Mesenchymal stem cell (in vitro differentiated cells and primary cell): Measurements from ENCODE around the gene TDRD9.

Source experiments
- DNase-seq: peaks from one replicate; pipeline ENCODE4 v3.0.0-alpha.2; 2013
- H2AFZ ChIP-seq: one replicate; pipeline ENCODE4 v1.6.1; 2013; ENCODE audit warnings: low read depth, mild to moderate bottlenecking, control low read depth, inconsistent platforms, low read length, moderate library complexity
- H2AK5ac ChIP-seq: 2 replicates; pipeline ENCODE4 v1.6.1; 2013; ENCODE audit warnings: low read length, moderate library complexity, mild to moderate bottlenecking, inconsistent platforms; ENCODE audit not compliant: severe bottlenecking
- H2BK120ac ChIP-seq: one replicate; pipeline ENCODE4 v1.6.1; 2013; ENCODE audit warnings: low read depth, mild to moderate bottlenecking, inconsistent platforms, low read length, moderate library complexity
- H2BK12ac ChIP-seq, 2 experiments: one replicate each; pipeline ENCODE4 v1.6.1; 2013; ENCODE audit warnings: inconsistent platforms in 2 of 2, low read length in 2 of 2, mild to moderate bottlenecking in 2 of 2, moderate library complexity in 2 of 2, control low read depth in 1 of 2
- H2BK15ac ChIP-seq: one replicate; pipeline ENCODE4 v1.6.1; 2013; ENCODE audit warnings: mild to moderate bottlenecking, low read depth, inconsistent platforms; ENCODE audit not compliant: poor library complexity, severe bottlenecking
- H2BK5ac ChIP-seq: 2 replicates; pipeline ENCODE4 v1.6.1; 2013; ENCODE audit warnings: low read depth, mild to moderate bottlenecking, low read length, control low read depth, inconsistent platforms; ENCODE audit not compliant: poor library complexity, severe bottlenecking
- H3K14ac ChIP-seq, 2 experiments: one replicate each; pipeline ENCODE4 v1.6.1; 2013; ENCODE audit warnings: inconsistent platforms in 2 of 2, low read length in 2 of 2, control low read depth in 1 of 2, mild to moderate bottlenecking in 1 of 2, moderate library complexity in 1 of 2
- H3K18ac ChIP-seq, 2 experiments: one replicate each; pipeline ENCODE4 v1.6.1; 2013; ENCODE audit warnings: inconsistent platforms in 2 of 2, low read length in 2 of 2, control low read depth in 1 of 2, low read depth in 1 of 2, mild to moderate bottlenecking in 1 of 2
- H3K23ac ChIP-seq, 2 experiments: one replicate each; pipeline ENCODE4 v1.6.1; 2013; ENCODE audit warnings: inconsistent platforms in 2 of 2, low read length in 2 of 2, mild to moderate bottlenecking in 2 of 2, moderate library complexity in 2 of 2, control low read depth in 1 of 2
- H3K27ac ChIP-seq: 2 replicates; pipeline ENCODE4 v1.5.1; 2013; ENCODE audit warnings: mild to moderate bottlenecking, moderate library complexity, low read length, control low read depth, inconsistent platforms; ENCODE audit not compliant: poor library complexity, severe bottlenecking
- H3K27me3 ChIP-seq, 2 experiments: 2 replicates each; pipeline versions ENCODE4 v1.6.1 to v1.7.0; 2013; ENCODE audit warnings: low read length in 2 of 2, mild to moderate bottlenecking in 2 of 2, moderate library complexity in 2 of 2, control low read depth in 1 of 2, inconsistent platforms in 1 of 2; ENCODE audit not compliant: control insufficient read depth in 1 of 2, insufficient read depth in 1 of 2
- H3K36me3 ChIP-seq, 2 experiments: 2 replicates each; pipeline versions ENCODE4 v1.6.1 to v1.7.0; 2013; ENCODE audit warnings: low read length in 2 of 2, control low read depth in 1 of 2, inconsistent platforms in 1 of 2, low read depth in 1 of 2, mild to moderate bottlenecking in 1 of 2; ENCODE audit not compliant: insufficient read depth in 2 of 2, control insufficient read depth in 1 of 2
- H3K4ac ChIP-seq, 2 experiments: one replicate each; pipeline ENCODE4 v1.6.1; 2013; ENCODE audit warnings: inconsistent platforms in 2 of 2, low read length in 2 of 2, mild to moderate bottlenecking in 2 of 2, moderate library complexity in 2 of 2, control low read depth in 1 of 2, low read depth in 1 of 2
- H3K4me1 ChIP-seq: 2 replicates; pipeline ENCODE4 v1.6.1; 2013; ENCODE audit warnings: low read depth, low read length, control low read depth; ENCODE audit not compliant: control insufficient read depth, insufficient read depth
- H3K4me2 ChIP-seq: 2 replicates; pipeline ENCODE4 v1.6.1; 2013; ENCODE audit warnings: low read length, mild to moderate bottlenecking, inconsistent platforms; ENCODE audit not compliant: poor library complexity, severe bottlenecking
- H3K4me3 ChIP-seq, 2 experiments: 2 replicates each; pipeline versions ENCODE4 v1.5.1 to v1.7.0; 2013; ENCODE audit warnings: low read length in 2 of 2, mild to moderate bottlenecking in 2 of 2, control low read depth in 1 of 2, low read depth in 1 of 2; ENCODE audit not compliant: insufficient read depth in 1 of 2
- H3K79me1 ChIP-seq: replicated peaks from 2 replicates; pipeline ENCODE4 v1.6.1; 2013; ENCODE audit warnings: mild to moderate bottlenecking, control low read depth, low read length, inconsistent platforms; ENCODE audit not compliant: poor library complexity, severe bottlenecking
- H3K9ac ChIP-seq: 2 replicates; pipeline ENCODE4 v1.7.0; 2013; ENCODE audit warnings: mild to moderate bottlenecking, low read length, moderate library complexity
- H3K9me3 ChIP-seq: 2 replicates; pipeline ENCODE4 v1.7.0; 2013; ENCODE audit warnings: mild to moderate bottlenecking, low read length; ENCODE audit not compliant: control insufficient read depth
- H4K8ac ChIP-seq: one replicate; pipeline ENCODE4 v1.6.1; 2013; ENCODE audit warnings: inconsistent platforms, mild to moderate bottlenecking, low read length, moderate library complexity
- H4K91ac ChIP-seq: one replicate; pipeline ENCODE4 v1.6.1; 2013; ENCODE audit warnings: mild to moderate bottlenecking, low read length, inconsistent platforms
- WGBS: methylation state at CpG from one replicate; pipeline ENCODE4 v1.1.7; 2013; ENCODE audit warnings: mixed read lengths; 5-methylcytosine and 5-hydroxymethylcytosine counted together

TDRD9 gene

GRCh38 chr14:104004849-104005248 lies 76.6 kb downstream of the TDRD9 start:
- H3K4ac ChIP-seq: no peak overlapping the region
- no peak for DNase-seq
- H3K27me3 ChIP-seq: peaks cover 0 to 4% of the 10 kb centered on the region in 2 experiments
- H3K4me2 ChIP-seq: no peak overlapping the region
- H2BK12ac ChIP-seq: no peak overlapping the region
- no peak overlapping the region for H2BK15ac ChIP-seq
- no peak overlapping the region for H3K27ac ChIP-seq
- H2AK5ac ChIP-seq: no peak overlapping the region
- H2BK120ac ChIP-seq: no peak overlapping the region
- no peak overlapping the region for H3K4me3 ChIP-seq
- H4K8ac ChIP-seq: no peak overlapping the region
- no peak overlapping the region for H3K18ac ChIP-seq
- no peaks in the 10 kb centered on the region for H3K9me3 ChIP-seq
- H3K79me1 ChIP-seq: no peaks in the 10 kb centered on the region
- no peaks in the 10 kb centered on the region for H3K4me1 ChIP-seq
- 100% methylated on average over 1 of the region's 1 CpG for WGBS
- H3K23ac ChIP-seq: no peak overlapping the region
- H3K14ac ChIP-seq: no peak overlapping the region
- H2BK5ac ChIP-seq: no peak overlapping the region
- H3K9ac ChIP-seq: no peak overlapping the region
- no peaks in the 10 kb centered on the region for H3K36me3 ChIP-seq
- no peak overlapping the region for H4K91ac ChIP-seq
- H2AFZ ChIP-seq: no peak overlapping the region

GRCh38 chr14:104005489-104005888 lies 77.2 kb downstream of the TDRD9 start:
- DNase-seq: no peak
- Histone ChIP-seq H3K18ac (no peak overlapping the region), H3K14ac (no peak overlapping the region), H2AK5ac (no peak overlapping the region), H3K4me2 (no peak overlapping the region), H4K8ac (no peak overlapping the region), H2BK12ac (no peak overlapping the region), H3K79me1 (no peaks in the 10 kb centered on the region), H4K91ac (no peak overlapping the region), H3K9ac (no peak overlapping the region), H3K23ac (no peak overlapping the region), H2AFZ (no peak overlapping the region), H3K4me3 (no peak overlapping the region), H2BK5ac (no peak overlapping the region), H3K36me3 (no peaks in the 10 kb centered on the region), H3K9me3 (no peaks in the 10 kb centered on the region), H3K27ac (no peak overlapping the region), H3K4ac (no peak overlapping the region), H2BK120ac (no peak overlapping the region), H3K27me3 (peaks cover 0 to 4% of the 10 kb centered on the region in 2 experiments), H2BK15ac (no peak overlapping the region), H3K4me1 (no peaks in the 10 kb centered on the region)
- 87% methylated on average over 8 of the region's 8 CpGs for WGBS

- no peak overlapping the region for H3K27ac ChIP-seq
- H3K4me2 ChIP-seq: no peak overlapping the region
- H2AFZ ChIP-seq: no peak overlapping the region
- H3K4ac ChIP-seq: no peak overlapping the region
- H3K23ac ChIP-seq: no peak overlapping the region
- no peak overlapping the region for H2BK120ac ChIP-seq
- no peak overlapping the region for H2BK5ac ChIP-seq
- no peak overlapping the region for H2AK5ac ChIP-seq
- H3K9ac ChIP-seq: no peak overlapping the region
- no peak overlapping the region for H3K18ac ChIP-seq
- no peak overlapping the region for H2BK15ac ChIP-seq
- no peak overlapping the region for H4K8ac ChIP-seq
- H3K27me3 ChIP-seq: no peaks in the 10 kb centered on the region
- no peak overlapping the region for H4K91ac ChIP-seq
- WGBS: 92% methylated on average over 12 of the region's 12 CpGs
- no peaks in the 10 kb centered on the region for H3K79me1 ChIP-seq
- no peaks in the 10 kb centered on the region for H3K9me3 ChIP-seq
- no peaks in the 10 kb centered on the region for H3K36me3 ChIP-seq
- no peak overlapping the region for H3K4me3 ChIP-seq
- DNase-seq: no peak
- H3K14ac ChIP-seq: peak overlapping the region in 1 of 2 experiments; percentile 18
- no peak overlapping the region for H2BK12ac ChIP-seq
- no peaks in the 10 kb centered on the region for H3K4me1 ChIP-seq
These were observed 78.9 kb downstream of the TDRD9 start for GRCh38 chr14:104007121-104007520.

GRCh38 chr14:104009297-104009696 lies 81.0 kb downstream of the TDRD9 start:
- Histone ChIP-seq H2BK15ac (no peak overlapping the region), H4K8ac (no peak overlapping the region), H2AFZ (no peak overlapping the region), H3K36me3 (no peaks in the 10 kb centered on the region), H3K4me2 (no peak overlapping the region), H3K27me3 (no peaks in the 10 kb centered on the region), H3K14ac (no peak overlapping the region), H3K27ac (no peak overlapping the region), H3K23ac (no peak overlapping the region), H2BK120ac (no peak overlapping the region), H2BK12ac (no peak overlapping the region), H3K4me3 (no peak overlapping the region), H3K18ac (no peak overlapping the region), H3K4ac (no peak overlapping the region), H3K9me3 (no peaks in the 10 kb centered on the region), H4K91ac (no peak overlapping the region), H3K9ac (no peak overlapping the region), H3K79me1 (no peaks in the 10 kb centered on the region), H2BK5ac (no peak overlapping the region), H3K4me1 (no peaks in the 10 kb centered on the region), H2AK5ac (no peak overlapping the region)
- DNase-seq: no peak
- WGBS: 100% methylated on average over 1 of the region's 1 CpG
